Measurements from ENCODE around the gene INHBE.
A peak's percentile ranks its signal among the peaks of the same experiment; 100 is the strongest.

INHBE gene

GRCh38 chr12:57460841-57461275, 5.8 kb downstream of the INHBE start:
- Histone ChIP-seq H3K56ac (ENCODE audit: low read length) (peak overlapping the region; percentile 83), H3K18ac (ENCODE audit: low read length) (peak overlapping the region; percentile 16), H3K27ac (ENCODE audit: low read depth, low read length) (no peak overlapping the region), H3K4me1 (ENCODE audit: control insufficient read depth, low read depth, low read length) (peaks cover 4% of the 10 kb centered on the region), H4K8ac (ENCODE audit: low read depth, low read length) (no peak overlapping the region), H3K4ac (ENCODE audit: low read depth, low read length) (no peak overlapping the region), H3K79me2 (ENCODE audit: control insufficient read depth, insufficient read depth, low read length) (no peaks in the 10 kb centered on the region), H3K23ac (ENCODE audit: low read length) (no peak overlapping the region), H2AK5ac (ENCODE audit: low read length) (no peak overlapping the region), H3K4me3 (ENCODE audit: low read length) (peak overlapping the region; percentile 29), H3K36me3 (ENCODE audit: control insufficient read depth, insufficient read depth, low read length) (no peaks in the 10 kb centered on the region), H3K9ac (ENCODE audit: low read length) (peak overlapping the region; percentile 59), H3K4me2 (ENCODE audit: low read length) (peak overlapping the region; percentile 91), H3K79me1 (ENCODE audit: low read length) (no peaks in the 10 kb centered on the region), H3K27me3 (ENCODE audit: insufficient read depth, low read length, poor library complexity) (no peaks in the 10 kb centered on the region), H4K5ac (ENCODE audit: low read length) (no peak overlapping the region), H2BK120ac (ENCODE audit: low read depth, low read length) (no peak overlapping the region), H2BK5ac (ENCODE audit: low read length) (no peak overlapping the region), H2BK15ac (replicated peaks; ENCODE audit: low read depth) (no peak overlapping the region)
- DNase-seq: peak; percentile 70
- WGBS (ENCODE audit: extremely low coverage, insufficient coverage, low lambda C conversion rate): no CpG with 5 or more reads among the region's 19 CpGs

- H2BK15ac ChIP-seq (replicated peaks; ENCODE audit: low read depth): peak overlapping the region; percentile 28
- peak overlapping the region; percentile 75 for H3K18ac ChIP-seq (ENCODE audit: low read length)
- H2BK120ac ChIP-seq (ENCODE audit: low read depth, low read length): no peak overlapping the region
- WGBS (ENCODE audit: extremely low coverage, insufficient coverage, low lambda C conversion rate): no CpG with 5 or more reads among the region's 32 CpGs
- peak; percentile 93 for DNase-seq
- H3K27me3 ChIP-seq (ENCODE audit: insufficient read depth, low read length, poor library complexity): no peaks in the 10 kb centered on the region
- H3K36me3 ChIP-seq (ENCODE audit: control insufficient read depth, insufficient read depth, low read length): no peaks in the 10 kb centered on the region
- no peak overlapping the region for H3K23ac ChIP-seq (ENCODE audit: low read length)
- no peak overlapping the region for H3K27ac ChIP-seq (ENCODE audit: low read depth, low read length)
- no peak overlapping the region for H3K4ac ChIP-seq (ENCODE audit: low read depth, low read length)
- H4K8ac ChIP-seq (ENCODE audit: low read depth, low read length): no peak overlapping the region
- H3K4me3 ChIP-seq (ENCODE audit: low read length): peak overlapping the region; percentile 39
- H3K79me2 ChIP-seq (ENCODE audit: control insufficient read depth, insufficient read depth, low read length): no peaks in the 10 kb centered on the region
- H2AK5ac ChIP-seq (ENCODE audit: low read length): no peak overlapping the region
- H4K5ac ChIP-seq (ENCODE audit: low read length): no peak overlapping the region
- no peak overlapping the region for H2BK5ac ChIP-seq (ENCODE audit: low read length)
- H3K56ac ChIP-seq (ENCODE audit: low read length): peak overlapping the region; percentile 87
- H3K4me1 ChIP-seq (ENCODE audit: control insufficient read depth, low read depth, low read length): peaks cover 4% of the 10 kb centered on the region
- peak overlapping the region; percentile 63 for H3K9ac ChIP-seq (ENCODE audit: low read length)
- peak overlapping the region; percentile 91 for H3K4me2 ChIP-seq (ENCODE audit: low read length)
- H3K79me1 ChIP-seq (ENCODE audit: low read length): no peaks in the 10 kb centered on the region
Observed at GRCh38 chr12:57461276-57461916, 6.3 kb downstream of the INHBE start.

GRCh38 chr12:57461917-57462250, 6.8 kb downstream of the INHBE start:
- no peak overlapping the region for H3K4ac ChIP-seq (ENCODE audit: low read depth, low read length)
- no peaks in the 10 kb centered on the region for H3K79me1 ChIP-seq (ENCODE audit: low read length)
- peak overlapping the region; percentile 39 for H3K4me3 ChIP-seq (ENCODE audit: low read length)
- H3K27ac ChIP-seq (ENCODE audit: low read depth, low read length): peak overlapping the region; percentile 61
- no peak overlapping the region for H2BK120ac ChIP-seq (ENCODE audit: low read depth, low read length)
- peak overlapping the region; percentile 84 for H3K4me2 ChIP-seq (ENCODE audit: low read length)
- no peak overlapping the region for H3K23ac ChIP-seq (ENCODE audit: low read length)
- H3K56ac ChIP-seq (ENCODE audit: low read length): peak overlapping the region; percentile 87
- H3K36me3 ChIP-seq (ENCODE audit: control insufficient read depth, insufficient read depth, low read length): no peaks in the 10 kb centered on the region
- no CpG with 5 or more reads among the region's 9 CpGs for WGBS (ENCODE audit: extremely low coverage, insufficient coverage, low lambda C conversion rate)
- peak; percentile 60 for DNase-seq
- no peaks in the 10 kb centered on the region for H3K79me2 ChIP-seq (ENCODE audit: control insufficient read depth, insufficient read depth, low read length)
- H4K8ac ChIP-seq (ENCODE audit: low read depth, low read length): no peak overlapping the region
- H3K27me3 ChIP-seq (ENCODE audit: insufficient read depth, low read length, poor library complexity): no peaks in the 10 kb centered on the region
- H2BK15ac ChIP-seq (replicated peaks; ENCODE audit: low read depth): peak overlapping the region; percentile 28
- H2BK5ac ChIP-seq (ENCODE audit: low read length): peak overlapping the region; percentile 61
- H3K18ac ChIP-seq (ENCODE audit: low read length): peak overlapping the region; percentile 75
- H3K9ac ChIP-seq (ENCODE audit: low read length): peak overlapping the region; percentile 63
- H2AK5ac ChIP-seq (ENCODE audit: low read length): no peak overlapping the region
- H3K4me1 ChIP-seq (ENCODE audit: control insufficient read depth, low read depth, low read length): peaks cover 2% of the 10 kb centered on the region
- H4K5ac ChIP-seq (ENCODE audit: low read length): no peak overlapping the region

- Histone ChIP-seq H3K4me2 (ENCODE audit: low read length) (peak overlapping the region; percentile 84), H3K9ac (ENCODE audit: low read length) (peak overlapping the region; percentile 63), H3K27ac (ENCODE audit: low read depth, low read length) (peak overlapping the region; percentile 61), H3K4me3 (ENCODE audit: low read length) (peak overlapping the region; percentile 39), H3K4ac (ENCODE audit: low read depth, low read length) (no peak overlapping the region), H3K36me3 (ENCODE audit: control insufficient read depth, insufficient read depth, low read length) (no peaks in the 10 kb centered on the region), H2BK120ac (ENCODE audit: low read depth, low read length) (no peak overlapping the region), H4K5ac (ENCODE audit: low read length) (no peak overlapping the region), H2AK5ac (ENCODE audit: low read length) (no peak overlapping the region), H3K18ac (ENCODE audit: low read length) (peak overlapping the region; percentile 75), H4K8ac (ENCODE audit: low read depth, low read length) (no peak overlapping the region), H3K27me3 (ENCODE audit: insufficient read depth, low read length, poor library complexity) (no peaks in the 10 kb centered on the region), H3K56ac (ENCODE audit: low read length) (peak overlapping the region; percentile 87), H3K79me2 (ENCODE audit: control insufficient read depth, insufficient read depth, low read length) (no peaks in the 10 kb centered on the region), H2BK15ac (replicated peaks; ENCODE audit: low read depth) (peak overlapping the region; percentile 28), H3K79me1 (ENCODE audit: low read length) (no peaks in the 10 kb centered on the region), H3K4me1 (ENCODE audit: control insufficient read depth, low read depth, low read length) (peaks cover 2% of the 10 kb centered on the region), H3K23ac (ENCODE audit: low read length) (no peak overlapping the region), H2BK5ac (ENCODE audit: low read length) (no peak overlapping the region)
- no CpG with 5 or more reads among the region's 28 CpGs for WGBS (ENCODE audit: extremely low coverage, insufficient coverage, low lambda C conversion rate)
- peak; percentile 98 for DNase-seq
Observed at GRCh38 chr12:57462251-57462911, 7.3 kb downstream of the INHBE start.

GRCh38 chr12:57462912-57463253, 7.8 kb downstream of the INHBE start:
- DNase-seq: no peak
- Histone ChIP-seq H2BK120ac (ENCODE audit: low read depth, low read length) (no peak overlapping the region), H2BK5ac (ENCODE audit: low read length) (no peak overlapping the region), H4K5ac (ENCODE audit: low read length) (no peak overlapping the region), H3K79me1 (ENCODE audit: low read length) (no peaks in the 10 kb centered on the region), H2AK5ac (ENCODE audit: low read length) (no peak overlapping the region), H3K18ac (ENCODE audit: low read length) (no peak overlapping the region), H3K27ac (ENCODE audit: low read depth, low read length) (no peak overlapping the region), H3K9ac (ENCODE audit: low read length) (no peak overlapping the region), H2BK15ac (replicated peaks; ENCODE audit: low read depth) (no peak overlapping the region), H3K56ac (ENCODE audit: low read length) (no peak overlapping the region), H3K4me1 (ENCODE audit: control insufficient read depth, low read depth, low read length) (peaks cover 2% of the 10 kb centered on the region), H3K4ac (ENCODE audit: low read depth, low read length) (no peak overlapping the region), H3K27me3 (ENCODE audit: insufficient read depth, low read length, poor library complexity) (no peaks in the 10 kb centered on the region), H3K79me2 (ENCODE audit: control insufficient read depth, insufficient read depth, low read length) (no peaks in the 10 kb centered on the region), H3K4me3 (ENCODE audit: low read length) (no peak overlapping the region), H3K4me2 (ENCODE audit: low read length) (no peak overlapping the region), H4K8ac (ENCODE audit: low read depth, low read length) (no peak overlapping the region), H3K36me3 (ENCODE audit: control insufficient read depth, insufficient read depth, low read length) (no peaks in the 10 kb centered on the region), H3K23ac (ENCODE audit: low read length) (no peak overlapping the region)
- WGBS (ENCODE audit: extremely low coverage, insufficient coverage, low lambda C conversion rate): no CpG with 5 or more reads among the region's 5 CpGs

Measured in mesendoderm (in vitro differentiated cells).